ENCODE data around the gene CIT.
A peak's percentile ranks its signal among the peaks of the same experiment; 100 is the strongest.

The CIT gene

DNA sequence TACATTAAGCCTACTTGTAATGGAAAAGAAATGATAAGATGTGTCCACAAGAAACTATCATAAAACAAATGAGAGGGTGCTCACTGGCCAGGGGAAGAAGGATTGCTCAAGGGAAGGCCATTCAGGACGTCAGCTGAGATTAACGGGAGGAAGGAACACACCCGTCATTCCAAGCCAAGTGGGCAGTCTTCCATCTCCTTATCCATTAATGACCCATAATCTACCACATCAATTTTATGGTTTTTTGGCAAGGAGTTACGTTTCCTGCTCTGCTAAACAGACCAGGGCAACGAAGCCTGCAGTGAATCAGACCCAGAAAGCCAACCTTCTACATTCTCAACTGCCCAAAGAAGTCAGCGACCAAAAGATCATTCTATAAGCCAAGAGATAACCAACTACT lies 184.1 kb downstream of the CIT start (continued):
- TF ChIP-seq PRDM6 (tag by site-specific recombination; IDR thresholded peaks at IDR 0.05): 0 out of 2 replicates have a peak, but pooled peaks have one; percentile 10
- TF ChIP-seq ZNF114 (tag by site-specific recombination; IDR thresholded peaks at IDR 0.05): no peak
- no peak for TF ChIP-seq SETDB1 (IDR thresholded peaks at IDR 0.05; ENCODE audit: insufficient read length, low read length)
- no peak for TF ChIP-seq TRIM28 (IDR thresholded peaks at IDR 0.05; ENCODE audit: borderline replicate concordance, low read length)
- no peak for TF ChIP-seq ZNF248 (tag by site-specific recombination; IDR thresholded peaks at IDR 0.05)
- no peak for TF ChIP-seq SCRT2 (tag by site-specific recombination; IDR thresholded peaks at IDR 0.05)
- TF ChIP-seq ZNF239 (tag by site-specific recombination; IDR thresholded peaks at IDR 0.05): no peak
- no peak for TF ChIP-seq ZNF704 (tag by site-specific recombination; IDR thresholded peaks at IDR 0.05)
- no peak for TF ChIP-seq ZNF677 (tag by site-specific recombination; IDR thresholded peaks at IDR 0.05)
- TF ChIP-seq, protein P1, sequence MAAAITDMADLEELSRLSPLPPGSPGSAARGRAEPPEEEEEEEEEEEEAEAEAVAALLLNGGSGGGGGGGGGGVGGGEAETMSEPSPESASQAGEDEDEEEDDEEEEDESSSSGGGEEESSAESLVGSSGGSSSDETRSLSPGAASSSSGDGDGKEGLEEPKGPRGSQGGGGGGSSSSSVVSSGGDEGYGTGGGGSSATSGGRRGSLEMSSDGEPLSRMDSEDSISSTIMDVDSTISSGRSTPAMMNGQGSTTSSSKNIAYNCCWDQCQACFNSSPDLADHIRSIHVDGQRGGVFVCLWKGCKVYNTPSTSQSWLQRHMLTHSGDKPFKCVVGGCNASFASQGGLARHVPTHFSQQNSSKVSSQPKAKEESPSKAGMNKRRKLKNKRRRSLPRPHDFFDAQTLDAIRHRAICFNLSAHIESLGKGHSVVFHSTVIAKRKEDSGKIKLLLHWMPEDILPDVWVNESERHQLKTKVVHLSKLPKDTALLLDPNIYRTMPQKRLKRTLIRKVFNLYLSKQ (tag by site-specific recombination; IDR thresholded peaks at IDR 0.05; ENCODE audit: borderline replicate concordance): no peak
- TF ChIP-seq, protein P2, sequence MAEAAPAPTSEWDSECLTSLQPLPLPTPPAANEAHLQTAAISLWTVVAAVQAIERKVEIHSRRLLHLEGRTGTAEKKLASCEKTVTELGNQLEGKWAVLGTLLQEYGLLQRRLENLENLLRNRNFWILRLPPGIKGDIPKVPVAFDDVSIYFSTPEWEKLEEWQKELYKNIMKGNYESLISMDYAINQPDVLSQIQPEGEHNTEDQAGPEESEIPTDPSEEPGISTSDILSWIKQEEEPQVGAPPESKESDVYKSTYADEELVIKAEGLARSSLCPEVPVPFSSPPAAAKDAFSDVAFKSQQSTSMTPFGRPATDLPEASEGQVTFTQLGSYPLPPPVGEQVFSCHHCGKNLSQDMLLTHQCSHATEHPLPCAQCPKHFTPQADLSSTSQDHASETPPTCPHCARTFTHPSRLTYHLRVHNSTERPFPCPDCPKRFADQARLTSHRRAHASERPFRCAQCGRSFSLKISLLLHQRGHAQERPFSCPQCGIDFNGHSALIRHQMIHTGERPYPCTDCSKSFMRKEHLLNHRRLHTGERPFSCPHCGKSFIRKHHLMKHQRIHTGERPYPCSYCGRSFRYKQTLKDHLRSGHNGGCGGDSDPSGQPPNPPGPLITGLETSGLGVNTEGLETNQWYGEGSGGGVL (tag by site-specific recombination; IDR thresholded peaks at IDR 0.05): no peak
- no peak for TF ChIP-seq HOXD13 (CRISPR knock-in tag; IDR thresholded peaks at IDR 0.05; ENCODE audit: borderline replicate concordance)
- TF ChIP-seq ZNF843 (tag by site-specific recombination; IDR thresholded peaks at IDR 0.05): peak; percentile 73
- TF ChIP-seq ZNF629 (tag by site-specific recombination; IDR thresholded peaks at IDR 0.05): peak; percentile 56; the same call in 1 of the 2 replicates
- 0 out of 2 replicates have a peak, but pooled peaks have one; percentile 10 for TF ChIP-seq OSR2 (tag by site-specific recombination; IDR thresholded peaks at IDR 0.05)
- no peak for TF ChIP-seq ZNF223 (tag by site-specific recombination; IDR thresholded peaks at IDR 0.05)
- TF ChIP-seq ZNF404 (tag by site-specific recombination; IDR thresholded peaks at IDR 0.05): no peak
- TF ChIP-seq BCL11A (tag by site-specific recombination; IDR thresholded peaks at IDR 0.05; ENCODE audit: low read depth): no peak
- TF ChIP-seq, protein P3, sequence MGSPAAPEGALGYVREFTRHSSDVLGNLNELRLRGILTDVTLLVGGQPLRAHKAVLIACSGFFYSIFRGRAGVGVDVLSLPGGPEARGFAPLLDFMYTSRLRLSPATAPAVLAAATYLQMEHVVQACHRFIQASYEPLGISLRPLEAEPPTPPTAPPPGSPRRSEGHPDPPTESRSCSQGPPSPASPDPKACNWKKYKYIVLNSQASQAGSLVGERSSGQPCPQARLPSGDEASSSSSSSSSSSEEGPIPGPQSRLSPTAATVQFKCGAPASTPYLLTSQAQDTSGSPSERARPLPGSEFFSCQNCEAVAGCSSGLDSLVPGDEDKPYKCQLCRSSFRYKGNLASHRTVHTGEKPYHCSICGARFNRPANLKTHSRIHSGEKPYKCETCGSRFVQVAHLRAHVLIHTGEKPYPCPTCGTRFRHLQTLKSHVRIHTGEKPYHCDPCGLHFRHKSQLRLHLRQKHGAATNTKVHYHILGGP (tag by site-specific recombination; IDR thresholded peaks at IDR 0.05): no peak
- peak; percentile 67; the same call in 1 of the 2 replicates for TF ChIP-seq ZXDB (tag by site-specific recombination; IDR thresholded peaks at IDR 0.05)
- TF ChIP-seq ZSCAN4 (tag by site-specific recombination; IDR thresholded peaks at IDR 0.05): no peak
- TF ChIP-seq ZNF292 (tag by site-specific recombination; IDR thresholded peaks at IDR 0.05; ENCODE audit: borderline replicate concordance, low read depth): no peak
- TF ChIP-seq, protein P4, sequence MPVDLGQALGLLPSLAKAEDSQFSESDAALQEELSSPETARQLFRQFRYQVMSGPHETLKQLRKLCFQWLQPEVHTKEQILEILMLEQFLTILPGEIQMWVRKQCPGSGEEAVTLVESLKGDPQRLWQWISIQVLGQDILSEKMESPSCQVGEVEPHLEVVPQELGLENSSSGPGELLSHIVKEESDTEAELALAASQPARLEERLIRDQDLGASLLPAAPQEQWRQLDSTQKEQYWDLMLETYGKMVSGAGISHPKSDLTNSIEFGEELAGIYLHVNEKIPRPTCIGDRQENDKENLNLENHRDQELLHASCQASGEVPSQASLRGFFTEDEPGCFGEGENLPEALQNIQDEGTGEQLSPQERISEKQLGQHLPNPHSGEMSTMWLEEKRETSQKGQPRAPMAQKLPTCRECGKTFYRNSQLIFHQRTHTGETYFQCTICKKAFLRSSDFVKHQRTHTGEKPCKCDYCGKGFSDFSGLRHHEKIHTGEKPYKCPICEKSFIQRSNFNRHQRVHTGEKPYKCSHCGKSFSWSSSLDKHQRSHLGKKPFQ (tag by site-specific recombination; IDR thresholded peaks at IDR 0.05): no peak
- TF ChIP-seq ZNF623 (tag by site-specific recombination; IDR thresholded peaks at IDR 0.05): no peak
- TF ChIP-seq ZFP69B (tag by site-specific recombination; IDR thresholded peaks at IDR 0.05): no peak
- TF ChIP-seq YY1 (tag by site-specific recombination; IDR thresholded peaks at IDR 0.05): no peak
- no peak for TF ChIP-seq ZNF747 (tag by site-specific recombination; IDR thresholded peaks at IDR 0.05)
- TF ChIP-seq ZNF654 (tag by site-specific recombination; IDR thresholded peaks at IDR 0.05; ENCODE audit: low read depth): no peak
- no peak for TF ChIP-seq ZNF140 (tag by site-specific recombination; IDR thresholded peaks at IDR 0.05)
- TF ChIP-seq ZBTB17 (tag by site-specific recombination; IDR thresholded peaks at IDR 0.05): peak; percentile 52
